ENCODE results near the gene ARVCF.

GRCh38 chr22:19987394-19988306 lies 29.0 kb downstream of the ARVCF start:
- TF ChIP-seq POLR2A (IDR thresholded peaks at IDR 0.05): no peak
- TF ChIP-seq CTCF (IDR thresholded peaks at IDR 0.05): no peak
- TF ChIP-seq EP300 (IDR thresholded peaks at IDR 0.05): no peak

Data from gastroesophageal sphincter (tissue), 3 donors.